Stimulated activated CD4-positive, alpha-beta T cell treated with anti-CD3 and anti-CD28 coated beads, Interleukin-12 subunit alpha, Interleukin-12 subunit beta, amount 100 ng/mL, for 48 hours (primary cell): ENCODE data around the gene PNPLA7.
A peak's percentile ranks its signal among the peaks of the same experiment; 100 is the strongest.

ENCODE experiments used
- DNase-seq, 3 donors: peaks; one replicate each; pipeline ENCODE4 v3.0.0-alpha.2; 2020; ENCODE audit warnings: low read depth in 2 of 3, low spot score in 1 of 3

The PNPLA7 gene

GRCh38 chr9:137462986-137463930 is 86.9 kb downstream of the PNPLA7 start:
- no peak for DNase-seq

GRCh38 chr9:137462396-137462985 is 87.7 kb downstream of the PNPLA7 start:
- DNase-seq, result no peak

GRCh38 chr9:137461663-137462395 is 88.4 kb downstream of the PNPLA7 start:
- DNase-seq, result peak; percentile 72 to 77 (median 73)

GRCh38 chr9:137461316-137461662 is 88.9 kb downstream of the PNPLA7 start:
- DNase-seq, result no peak

- no peak for DNase-seq
Observed at GRCh38 chr9:137460363-137461315, 89.6 kb downstream of the PNPLA7 start.

- DNase-seq, result no peak
Observed at GRCh38 chr9:137459601-137460362, 90.4 kb downstream of the PNPLA7 start.

GRCh38 chr9:137459152-137459600 is 91.0 kb downstream of the PNPLA7 start, which contains the start of gene NSMF:
Gene NSMF, minus strand, starts transcription at chr9:137459334. Its CDS starts 232 bp downstream, at chr9:137459102.
- peak; percentile 87 to 93 (median 92) for DNase-seq

GRCh38 chr9:137458194-137459151 is 91.7 kb downstream of the PNPLA7 start:
- DNase-seq, result no peak

- DNase-seq, result no peak
Observed at GRCh38 chr9:137457406-137458193, 92.6 kb downstream of the PNPLA7 start.

GRCh38 chr9:137456864-137457405 is 93.3 kb downstream of the PNPLA7 start:
- DNase-seq, result no peak

GRCh38 chr9:137456061-137456863 is 93.9 kb downstream of the PNPLA7 start:
- DNase-seq, result no peak

- DNase-seq, result no peak
Observed at GRCh38 chr9:137455359-137455991, 94.7 kb downstream of the PNPLA7 start.

GRCh38 chr9:137454597-137455358 is 95.4 kb downstream of the PNPLA7 start:
- DNase-seq, result no peak

GRCh38 chr9:137454145-137454596 is 96.0 kb downstream of the PNPLA7 start:
- DNase-seq, result peak; percentile 28 to 41 (median 33)

GRCh38 chr9:137453643-137454081 is 96.5 kb downstream of the PNPLA7 start:
- peak; percentile 45 to 63 (median 56) for DNase-seq
